Fibroblast of pulmonary artery (primary cell): ENCODE measurements around the gene GPR137C.
A peak's percentile ranks its signal among the peaks of the same experiment; 100 is the strongest.

Source experiments
- DNase-seq: peaks from one replicate; pipeline ENCODE4 v3.0.0-alpha.2; 2010; ENCODE audit warnings: low read depth
- H3K4me3 ChIP-seq: replicated peaks from 2 replicates; pipeline ENCODE4 v1.5.1; 2011; ENCODE audit warnings: low read depth, mild to moderate bottlenecking, control low read depth, low read length, moderate library complexity
- CTCF ChIP-seq: IDR thresholded peaks from 2 replicates; pipeline ENCODE4 v1.5.1; 2011; ENCODE audit warnings: mild to moderate bottlenecking, control low read depth, low read length, inconsistent platforms; ENCODE audit errors: missing control alignments

The GPR137C gene

GRCh38 chr14:52660832-52661231 lies 108.2 kb downstream of the GPR137C start:
- no peak for TF ChIP-seq CTCF
- H3K4me3 ChIP-seq, result no peak overlapping the region
- DNase-seq, result no peak

GRCh38 chr14:52661314-52661713 lies 108.7 kb downstream of the GPR137C start:
- no peak for DNase-seq
- no peak overlapping the region for H3K4me3 ChIP-seq
- no peak for TF ChIP-seq CTCF

- no peak overlapping the region for H3K4me3 ChIP-seq
- no peak for DNase-seq
Measured at GRCh38 chr14:52663850-52664249, 111.2 kb downstream of the GPR137C start.

GRCh38 chr14:52678591-52678990 lies 126.0 kb downstream of the GPR137C start:
- peak; percentile 32 for TF ChIP-seq CTCF
- no peak for DNase-seq
- H3K4me3 ChIP-seq, result no peak overlapping the region

More at GRCh38 chr14:52663850-52664249, 111.2 kb downstream of the GPR137C start:
- no peak for TF ChIP-seq CTCF

- H3K4me3 ChIP-seq, result no peak overlapping the region
- TF ChIP-seq CTCF, result no peak
- peak; percentile 18 for DNase-seq
Measured at GRCh38 chr14:52683985-52684520, 131.4 kb downstream of the GPR137C start.

- TF ChIP-seq CTCF, result no peak
- no peak for DNase-seq
- H3K4me3 ChIP-seq, result no peak overlapping the region
Measured at GRCh38 chr14:52686176-52686575, 133.5 kb downstream of the GPR137C start.
